Measurements from ENCODE around the gene TMEM130. TPM values are rescaled to one million over a fixed set of nuclear protein-coding genes. Genes with fewer than 3 reads are reported as not detected.
A peak's percentile ranks its signal among the peaks of the same experiment; 100 is the strongest.

TMEM130 gene
- total RNA-seq, 2 donors from 2014 or later = 0.36 to 83.6 TPM

- no peak for TF ChIP-seq CTCF (IDR thresholded peaks at IDR 0.05)
- TF ChIP-seq POLR2AphosphoS5 (IDR thresholded peaks at IDR 0.05) = no peak
- TF ChIP-seq POLR2A (IDR thresholded peaks at IDR 0.05) = no peak
- intact Hi-C loops (cut with DNase I) = no loop called here
- no peak for DNase-seq (ENCODE audit: low spot score)
- no peaks in the 10 kb centered on the region for H3K36me3 ChIP-seq
- no peak overlapping the region for H3K4me3 ChIP-seq
- H3K27ac ChIP-seq = no peak overlapping the region
- no peaks in the 10 kb centered on the region for H3K9me3 ChIP-seq
- H3K27me3 ChIP-seq (replicated peaks; ENCODE audit: insufficient read depth) = no peaks in the 10 kb centered on the region
- no peaks in the 10 kb centered on the region for H3K4me1 ChIP-seq (replicated peaks)
- whole genome bisulfite sequencing = 100% methylated on average over 1 of the region's 1 CpG
Measured at GRCh38 chr7:98811299-98811698, 58.5 kb downstream of the TMEM130 start.

GRCh38 chr7:98810153-98810802, 59.5 kb downstream of the TMEM130 start:
- no peak for TF ChIP-seq POLR2A (IDR thresholded peaks at IDR 0.05)
- no peak for TF ChIP-seq POLR2AphosphoS5 (IDR thresholded peaks at IDR 0.05)
- TF ChIP-seq CTCF (IDR thresholded peaks at IDR 0.05) = no peak
- no peak overlapping the region for H3K27ac ChIP-seq
- H3K4me3 ChIP-seq = no peak overlapping the region
- no peaks in the 10 kb centered on the region for H3K9me3 ChIP-seq
- H3K36me3 ChIP-seq = no peaks in the 10 kb centered on the region
- no peaks in the 10 kb centered on the region for H3K27me3 ChIP-seq (replicated peaks; ENCODE audit: insufficient read depth)
- DNase-seq (ENCODE audit: low spot score) = no peak
- 41% methylated on average over 9 of the region's 9 CpGs for WGBS
- intact Hi-C loops (cut with DNase I) = no loop called here
- H3K4me1 ChIP-seq (replicated peaks) = no peaks in the 10 kb centered on the region

GRCh38 chr7:98808751-98809460, 60.9 kb downstream of the TMEM130 start:
- no peaks in the 10 kb centered on the region for H3K27me3 ChIP-seq (replicated peaks; ENCODE audit: insufficient read depth)
- 81% methylated on average over 7 of the region's 7 CpGs for WGBS

GRCh38 chr7:98807068-98808048, 62.5 kb downstream of the TMEM130 start:
- Histone ChIP-seq H3K27ac (no peak overlapping the region), H3K9me3 (no peaks in the 10 kb centered on the region), H3K4me1 (replicated peaks) (no peaks in the 10 kb centered on the region), H3K4me3 (no peak overlapping the region), H3K36me3 (no peaks in the 10 kb centered on the region), H3K27me3 (replicated peaks; ENCODE audit: insufficient read depth) (no peaks in the 10 kb centered on the region)
- DNase-seq (ENCODE audit: low spot score) = no peak
- no peak for TF ChIP-seq CTCF (IDR thresholded peaks at IDR 0.05)
- peak; percentile 57 for TF ChIP-seq POLR2AphosphoS5 (IDR thresholded peaks at IDR 0.05)
- intact Hi-C loops (cut with DNase I) = no loop called here
- 40% methylated on average over 11 of the region's 11 CpGs for WGBS

More at GRCh38 chr7:98808751-98809460, 60.9 kb downstream of the TMEM130 start:
- Histone ChIP-seq H3K9me3 (no peaks in the 10 kb centered on the region), H3K4me1 (replicated peaks) (no peaks in the 10 kb centered on the region), H3K27ac (no peak overlapping the region), H3K36me3 (no peaks in the 10 kb centered on the region), H3K4me3 (no peak overlapping the region)
- TF ChIP-seq CTCF (IDR thresholded peaks at IDR 0.05) (no peak), POLR2AphosphoS5 (IDR thresholded peaks at IDR 0.05) (no peak), POLR2A (IDR thresholded peaks at IDR 0.05) (no peak)
- intact Hi-C loops (cut with DNase I) = no loop called here
- no peak for DNase-seq (ENCODE audit: low spot score)

Data from prostate gland (tissue), 2 donors.